Measurements from ENCODE around the gene SNAP23. TPM values are rescaled to one million over a fixed set of nuclear protein-coding genes. Genes with fewer than 3 reads are reported as not detected.
A peak's percentile ranks its signal among the peaks of the same experiment; 100 is the strongest.

The SNAP23 gene
- total and polyA plus RNA-seq, 2 experiments from 2014 or later = 58.8 to 88.1 TPM

DNA sequence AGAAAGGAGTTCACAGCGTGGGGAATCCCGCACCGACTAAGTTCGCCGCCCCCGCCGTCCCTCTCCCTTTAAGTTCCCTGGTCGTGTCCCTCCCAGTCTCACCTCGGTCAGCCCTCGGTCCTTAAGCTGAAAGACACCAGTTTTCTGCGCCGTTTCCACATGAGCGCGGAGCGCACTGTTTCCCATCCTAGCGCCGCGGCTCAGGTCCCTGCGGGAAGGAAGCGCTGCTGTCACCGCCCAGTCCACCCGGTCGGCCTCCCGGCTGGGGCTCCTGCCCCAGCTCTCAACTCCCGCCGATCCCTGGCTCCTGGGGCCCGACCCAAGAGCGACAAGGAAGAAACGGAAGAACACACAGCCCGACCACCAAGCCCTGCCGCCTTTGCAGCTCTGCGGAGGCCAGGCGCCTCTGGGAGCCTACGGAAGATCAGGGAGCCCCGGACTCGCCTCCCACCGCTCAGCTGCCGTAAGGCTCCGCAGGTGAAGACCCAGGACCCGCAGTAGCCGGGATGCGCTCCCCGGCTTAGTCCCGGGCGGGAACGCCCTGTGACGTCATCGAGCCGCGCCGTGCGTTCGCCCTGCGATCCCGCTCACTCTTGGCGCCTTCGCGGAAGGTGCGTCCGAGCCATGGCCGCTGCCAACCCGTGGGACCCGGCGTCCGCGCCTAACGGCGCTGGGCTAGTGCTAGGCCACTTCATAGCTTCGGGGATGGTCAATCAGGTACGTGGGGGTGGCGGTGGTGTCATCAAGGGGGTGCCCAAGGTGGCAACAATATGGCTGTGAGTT, 53.0 kb downstream of the SNAP23 start, which contains the start of the genes HAUS2 and LRRC57 (continued):
- TF ChIP-seq, protein P1, sequence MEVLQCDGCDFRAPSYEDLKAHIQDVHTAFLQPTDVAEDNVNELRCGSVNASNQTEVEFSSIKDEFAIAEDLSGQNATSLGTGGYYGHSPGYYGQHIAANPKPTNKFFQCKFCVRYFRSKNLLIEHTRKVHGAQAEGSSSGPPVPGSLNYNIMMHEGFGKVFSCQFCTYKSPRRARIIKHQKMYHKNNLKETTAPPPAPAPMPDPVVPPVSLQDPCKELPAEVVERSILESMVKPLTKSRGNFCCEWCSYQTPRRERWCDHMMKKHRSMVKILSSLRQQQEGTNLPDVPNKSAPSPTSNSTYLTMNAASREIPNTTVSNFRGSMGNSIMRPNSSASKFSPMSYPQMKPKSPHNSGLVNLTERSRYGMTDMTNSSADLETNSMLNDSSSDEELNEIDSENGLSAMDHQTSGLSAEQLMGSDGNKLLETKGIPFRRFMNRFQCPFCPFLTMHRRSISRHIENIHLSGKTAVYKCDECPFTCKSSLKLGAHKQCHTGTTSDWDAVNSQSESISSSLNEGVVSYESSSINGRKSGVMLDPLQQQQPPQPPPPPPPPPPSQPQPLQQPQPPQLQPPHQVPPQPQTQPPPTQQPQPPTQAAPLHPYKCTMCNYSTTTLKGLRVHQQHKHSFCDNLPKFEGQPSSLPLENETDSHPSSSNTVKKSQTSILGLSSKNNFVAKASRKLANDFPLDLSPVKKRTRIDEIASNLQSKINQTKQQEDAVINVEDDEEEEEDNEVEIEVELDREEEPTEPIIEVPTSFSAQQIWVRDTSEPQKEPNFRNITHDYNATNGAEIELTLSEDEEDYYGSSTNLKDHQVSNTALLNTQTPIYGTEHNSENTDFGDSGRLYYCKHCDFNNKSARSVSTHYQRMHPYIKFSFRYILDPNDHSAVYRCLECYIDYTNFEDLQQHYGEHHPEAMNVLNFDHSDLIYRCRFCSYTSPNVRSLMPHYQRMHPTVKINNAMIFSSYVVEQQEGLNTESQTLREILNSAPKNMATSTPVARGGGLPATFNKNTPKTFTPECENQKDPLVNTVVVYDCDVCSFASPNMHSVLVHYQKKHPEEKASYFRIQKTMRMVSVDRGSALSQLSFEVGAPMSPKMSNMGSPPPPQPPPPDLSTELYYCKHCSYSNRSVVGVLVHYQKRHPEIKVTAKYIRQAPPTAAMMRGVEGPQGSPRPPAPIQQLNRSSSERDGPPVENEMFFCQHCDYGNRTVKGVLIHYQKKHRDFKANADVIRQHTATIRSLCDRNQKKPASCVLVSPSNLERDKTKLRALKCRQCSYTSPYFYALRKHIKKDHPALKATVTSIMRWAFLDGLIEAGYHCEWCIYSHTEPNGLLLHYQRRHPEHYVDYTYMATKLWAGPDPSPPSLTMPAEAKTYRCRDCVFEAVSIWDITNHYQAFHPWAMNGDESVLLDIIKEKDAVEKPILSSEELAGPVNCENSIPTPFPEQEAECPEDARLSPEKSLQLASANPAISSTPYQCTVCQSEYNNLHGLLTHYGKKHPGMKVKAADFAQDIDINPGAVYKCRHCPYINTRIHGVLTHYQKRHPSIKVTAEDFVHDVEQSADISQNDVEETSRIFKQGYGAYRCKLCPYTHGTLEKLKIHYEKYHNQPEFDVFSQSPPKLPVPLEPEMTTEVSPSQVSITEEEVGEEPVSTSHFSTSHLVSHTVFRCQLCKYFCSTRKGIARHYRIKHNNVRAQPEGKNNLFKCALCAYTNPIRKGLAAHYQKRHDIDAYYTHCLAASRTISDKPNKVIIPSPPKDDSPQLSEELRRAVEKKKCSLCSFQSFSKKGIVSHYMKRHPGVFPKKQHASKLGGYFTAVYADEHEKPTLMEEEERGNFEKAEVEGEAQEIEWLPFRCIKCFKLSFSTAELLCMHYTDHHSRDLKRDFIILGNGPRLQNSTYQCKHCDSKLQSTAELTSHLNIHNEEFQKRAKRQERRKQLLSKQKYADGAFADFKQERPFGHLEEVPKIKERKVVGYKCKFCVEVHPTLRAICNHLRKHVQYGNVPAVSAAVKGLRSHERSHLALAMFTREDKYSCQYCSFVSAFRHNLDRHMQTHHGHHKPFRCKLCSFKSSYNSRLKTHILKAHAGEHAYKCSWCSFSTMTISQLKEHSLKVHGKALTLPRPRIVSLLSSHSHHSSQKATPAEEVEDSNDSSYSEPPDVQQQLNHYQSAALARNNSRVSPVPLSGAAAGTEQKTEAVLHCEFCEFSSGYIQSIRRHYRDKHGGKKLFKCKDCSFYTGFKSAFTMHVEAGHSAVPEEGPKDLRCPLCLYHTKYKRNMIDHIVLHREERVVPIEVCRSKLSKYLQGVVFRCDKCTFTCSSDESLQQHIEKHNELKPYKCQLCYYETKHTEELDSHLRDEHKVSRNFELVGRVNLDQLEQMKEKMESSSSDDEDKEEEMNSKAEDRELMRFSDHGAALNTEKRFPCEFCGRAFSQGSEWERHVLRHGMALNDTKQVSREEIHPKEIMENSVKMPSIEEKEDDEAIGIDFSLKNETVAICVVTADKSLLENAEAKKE (CRISPR knock-in tag; IDR thresholded peaks at IDR 0.05) = no peak
- TF ChIP-seq CREB1 (CRISPR knock-in tag; IDR thresholded peaks at IDR 0.05; ENCODE audit: low read depth) = peak; percentile 99
- no peak for TF ChIP-seq EZH2 (IDR thresholded peaks at IDR 0.05; ENCODE audit: low read depth, unreplicated experiment)
- TF ChIP-seq, protein P2, sequence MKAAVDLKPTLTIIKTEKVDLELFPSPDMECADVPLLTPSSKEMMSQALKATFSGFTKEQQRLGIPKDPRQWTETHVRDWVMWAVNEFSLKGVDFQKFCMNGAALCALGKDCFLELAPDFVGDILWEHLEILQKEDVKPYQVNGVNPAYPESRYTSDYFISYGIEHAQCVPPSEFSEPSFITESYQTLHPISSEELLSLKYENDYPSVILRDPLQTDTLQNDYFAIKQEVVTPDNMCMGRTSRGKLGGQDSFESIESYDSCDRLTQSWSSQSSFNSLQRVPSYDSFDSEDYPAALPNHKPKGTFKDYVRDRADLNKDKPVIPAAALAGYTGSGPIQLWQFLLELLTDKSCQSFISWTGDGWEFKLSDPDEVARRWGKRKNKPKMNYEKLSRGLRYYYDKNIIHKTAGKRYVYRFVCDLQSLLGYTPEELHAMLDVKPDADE (IDR thresholded peaks at IDR 0.05) = peak; percentile 51; the same call in 1 of the 2 replicates
- no peak for TF ChIP-seq STAT1 (IDR thresholded peaks at IDR 0.05; ENCODE audit: unreplicated experiment)
- TF ChIP-seq EZH2phosphoT487 (IDR thresholded peaks at IDR 0.05; ENCODE audit: unreplicated experiment) = no peak
- TF ChIP-seq, protein P3, sequence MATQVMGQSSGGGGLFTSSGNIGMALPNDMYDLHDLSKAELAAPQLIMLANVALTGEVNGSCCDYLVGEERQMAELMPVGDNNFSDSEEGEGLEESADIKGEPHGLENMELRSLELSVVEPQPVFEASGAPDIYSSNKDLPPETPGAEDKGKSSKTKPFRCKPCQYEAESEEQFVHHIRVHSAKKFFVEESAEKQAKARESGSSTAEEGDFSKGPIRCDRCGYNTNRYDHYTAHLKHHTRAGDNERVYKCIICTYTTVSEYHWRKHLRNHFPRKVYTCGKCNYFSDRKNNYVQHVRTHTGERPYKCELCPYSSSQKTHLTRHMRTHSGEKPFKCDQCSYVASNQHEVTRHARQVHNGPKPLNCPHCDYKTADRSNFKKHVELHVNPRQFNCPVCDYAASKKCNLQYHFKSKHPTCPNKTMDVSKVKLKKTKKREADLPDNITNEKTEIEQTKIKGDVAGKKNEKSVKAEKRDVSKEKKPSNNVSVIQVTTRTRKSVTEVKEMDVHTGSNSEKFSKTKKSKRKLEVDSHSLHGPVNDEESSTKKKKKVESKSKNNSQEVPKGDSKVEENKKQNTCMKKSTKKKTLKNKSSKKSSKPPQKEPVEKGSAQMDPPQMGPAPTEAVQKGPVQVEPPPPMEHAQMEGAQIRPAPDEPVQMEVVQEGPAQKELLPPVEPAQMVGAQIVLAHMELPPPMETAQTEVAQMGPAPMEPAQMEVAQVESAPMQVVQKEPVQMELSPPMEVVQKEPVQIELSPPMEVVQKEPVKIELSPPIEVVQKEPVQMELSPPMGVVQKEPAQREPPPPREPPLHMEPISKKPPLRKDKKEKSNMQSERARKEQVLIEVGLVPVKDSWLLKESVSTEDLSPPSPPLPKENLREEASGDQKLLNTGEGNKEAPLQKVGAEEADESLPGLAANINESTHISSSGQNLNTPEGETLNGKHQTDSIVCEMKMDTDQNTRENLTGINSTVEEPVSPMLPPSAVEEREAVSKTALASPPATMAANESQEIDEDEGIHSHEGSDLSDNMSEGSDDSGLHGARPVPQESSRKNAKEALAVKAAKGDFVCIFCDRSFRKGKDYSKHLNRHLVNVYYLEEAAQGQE (IDR thresholded peaks at IDR 0.05; ENCODE audit: unreplicated experiment) = no peak
- TF ChIP-seq NANOG (IDR thresholded peaks at IDR 0.05; ENCODE audit: borderline replicate concordance) = no peak

Data from GM23338 (cell line).